AG08396 (cell line): ENCODE results near the gene ID4.
"Not testable (repeated sequence)": the region's sequence is repeated elsewhere in the genome, so short reads cannot be mapped to it uniquely, and the experiment has no call there.

Experiments used
- DNase-seq: peaks from one replicate; pipeline ENCODE4 v3.0.0; 2012; ENCODE audit warnings: low spot score, mixed read lengths

Gene ID4

DNA sequence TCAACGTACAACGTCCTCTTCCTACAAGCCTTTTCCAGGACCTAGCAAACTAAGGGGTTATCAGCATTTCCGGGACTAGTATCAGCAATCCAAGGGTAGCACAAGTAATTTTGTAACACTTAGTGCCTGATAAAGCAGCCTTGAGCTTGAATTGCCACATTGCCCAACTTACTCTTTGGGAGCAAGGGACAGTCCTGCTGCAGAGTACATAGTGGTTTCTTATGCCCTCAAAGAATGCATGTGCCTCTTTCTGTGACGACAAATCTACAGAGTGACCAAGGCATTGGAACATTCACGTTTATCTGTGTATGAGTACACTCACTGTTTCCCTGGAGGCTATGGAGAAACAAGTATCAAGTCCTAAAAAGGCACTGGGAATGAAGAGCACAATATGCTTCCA lies 3.2 kb upstream of the ID4 start:
- DNase-seq: no peak

DNA sequence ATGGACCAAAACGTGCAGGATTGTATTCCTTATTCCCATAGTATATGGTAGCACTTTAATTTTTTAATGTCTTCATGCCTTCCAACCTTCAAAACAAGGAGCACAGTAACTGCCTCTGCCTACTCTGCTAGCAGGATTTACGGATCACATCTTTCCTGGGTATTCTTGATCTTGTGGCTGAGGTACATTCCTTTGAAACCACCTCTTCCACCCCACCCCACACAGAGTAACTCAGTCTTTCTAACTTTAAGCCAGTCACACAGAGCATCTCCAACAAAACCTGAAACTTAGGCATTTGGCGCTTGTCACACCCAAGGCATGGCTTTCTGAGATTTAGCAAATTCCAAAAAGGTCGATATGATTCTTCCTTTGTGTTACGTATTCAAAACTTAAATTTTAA lies 2.3 kb upstream of the ID4 start:
- DNase-seq: no peak

DNA sequence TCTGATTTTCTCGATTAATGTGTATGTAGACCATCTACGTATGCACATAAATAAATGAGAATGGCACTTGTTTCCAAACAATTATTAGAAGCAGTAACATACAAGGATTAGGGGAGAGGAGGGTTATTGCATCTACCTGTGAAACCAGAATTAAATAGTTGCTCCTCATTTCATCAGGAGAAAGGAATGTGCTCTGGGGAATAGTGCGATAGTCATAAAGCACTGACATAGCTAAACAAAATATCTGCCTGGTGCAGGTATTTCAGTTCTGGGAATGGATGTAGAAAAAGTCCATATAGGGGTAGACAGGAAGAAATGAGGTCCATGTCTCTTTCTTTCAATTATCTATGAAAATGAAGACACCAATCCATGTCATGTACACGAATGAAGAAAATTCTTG lies 1.6 kb upstream of the ID4 start:
- no peak for DNase-seq

DNA sequence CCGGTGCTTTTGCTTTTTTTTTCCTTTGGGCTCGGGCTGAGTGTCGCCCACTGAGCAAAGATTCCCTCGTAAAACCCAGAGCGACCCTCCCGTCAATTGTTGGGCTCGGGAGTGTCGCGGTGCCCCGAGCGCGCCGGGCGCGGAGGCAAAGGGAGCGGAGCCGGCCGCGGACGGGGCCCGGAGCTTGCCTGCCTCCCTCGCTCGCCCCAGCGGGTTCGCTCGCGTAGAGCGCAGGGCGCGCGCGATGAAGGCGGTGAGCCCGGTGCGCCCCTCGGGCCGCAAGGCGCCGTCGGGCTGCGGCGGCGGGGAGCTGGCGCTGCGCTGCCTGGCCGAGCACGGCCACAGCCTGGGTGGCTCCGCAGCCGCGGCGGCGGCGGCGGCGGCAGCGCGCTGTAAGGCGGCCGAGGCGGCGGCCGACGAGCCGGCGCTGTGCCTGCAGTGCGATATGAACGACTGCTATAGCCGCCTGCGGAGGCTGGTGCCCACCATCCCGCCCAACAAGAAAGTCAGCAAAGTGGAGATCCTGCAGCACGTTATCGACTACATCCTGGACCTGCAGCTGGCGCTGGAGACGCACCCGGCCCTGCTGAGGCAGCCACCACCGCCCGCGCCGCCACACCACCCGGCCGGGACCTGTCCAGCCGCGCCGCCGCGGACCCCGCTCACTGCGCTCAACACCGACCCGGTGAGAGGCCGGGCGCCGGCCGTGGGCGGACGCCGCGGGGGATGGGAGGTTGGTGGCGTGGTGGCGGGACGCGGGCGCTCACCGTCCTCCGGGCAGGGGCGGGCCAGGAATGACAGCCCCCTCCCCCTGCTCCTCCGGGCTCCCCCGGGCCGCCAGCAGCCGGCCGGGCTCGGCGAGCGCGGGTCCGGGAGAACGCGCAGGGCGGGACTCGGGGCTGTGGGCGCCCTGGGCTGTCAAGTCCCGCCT lies 606 bp downstream of the ID4 start:
- DNase-seq: peak; percentile 58

DNA sequence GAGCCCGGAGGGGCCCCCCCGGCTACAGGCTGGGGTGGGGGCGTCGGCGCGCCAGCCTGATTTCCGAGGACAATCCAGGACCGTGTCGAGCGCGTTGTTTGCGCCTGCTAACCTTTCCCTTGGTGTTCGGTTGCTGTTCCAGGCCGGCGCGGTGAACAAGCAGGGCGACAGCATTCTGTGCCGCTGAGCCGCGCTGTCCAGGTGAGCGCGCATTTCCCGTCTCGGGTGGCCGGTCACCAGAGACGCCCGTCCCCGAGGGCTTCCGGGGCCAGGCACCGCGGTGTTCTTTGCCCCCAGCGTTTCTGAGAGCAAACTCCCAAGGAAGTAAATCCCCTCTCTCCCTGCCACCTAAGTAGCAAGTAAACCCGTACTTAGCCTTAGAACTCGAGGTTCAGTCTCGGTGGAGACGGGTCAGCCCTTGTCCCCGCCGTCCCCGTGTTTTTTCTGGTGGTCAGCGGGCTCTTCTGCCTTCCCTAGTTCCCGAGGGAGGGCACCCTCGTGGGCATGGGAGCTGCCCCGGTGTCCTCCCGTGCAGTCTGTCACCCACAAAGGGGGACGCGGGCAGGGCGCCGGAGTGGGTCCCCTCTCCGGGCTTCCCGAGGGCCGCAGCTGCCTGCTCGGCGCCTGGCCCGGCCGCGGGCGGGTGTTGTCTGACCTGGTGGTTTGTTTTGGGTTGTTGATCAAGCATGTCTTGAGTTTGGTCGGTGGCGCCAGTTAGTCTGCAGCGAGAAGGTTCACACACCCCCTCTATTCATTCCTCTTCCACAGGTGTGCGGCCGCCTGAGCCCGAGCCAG lies 1.5 kb downstream of the ID4 start:
- peak; percentile 44 for DNase-seq

GRCh38 chr6:19839237-19839546 lies 2.0 kb downstream of the ID4 start:
- no peak for DNase-seq

DNA sequence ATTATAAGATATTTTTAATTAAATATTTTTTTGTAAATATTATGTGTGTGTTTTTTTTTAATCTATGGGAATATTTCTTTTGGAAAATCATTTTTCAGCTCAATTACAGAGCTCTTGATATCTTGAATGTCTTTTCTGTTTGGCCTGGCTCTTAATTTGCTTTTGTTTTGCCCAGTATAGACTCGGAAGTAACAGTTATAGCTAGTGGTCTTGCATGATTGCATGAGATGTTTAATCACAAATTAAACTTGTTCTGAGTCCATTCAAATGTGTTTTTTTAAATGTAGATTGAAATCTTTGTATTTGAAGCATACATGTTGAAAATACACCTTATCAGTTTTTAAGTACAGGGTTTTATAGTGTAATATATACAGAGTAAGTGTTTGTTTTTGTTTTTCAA lies 2.6 kb downstream of the ID4 start:
- DNase-seq: no peak

DNA sequence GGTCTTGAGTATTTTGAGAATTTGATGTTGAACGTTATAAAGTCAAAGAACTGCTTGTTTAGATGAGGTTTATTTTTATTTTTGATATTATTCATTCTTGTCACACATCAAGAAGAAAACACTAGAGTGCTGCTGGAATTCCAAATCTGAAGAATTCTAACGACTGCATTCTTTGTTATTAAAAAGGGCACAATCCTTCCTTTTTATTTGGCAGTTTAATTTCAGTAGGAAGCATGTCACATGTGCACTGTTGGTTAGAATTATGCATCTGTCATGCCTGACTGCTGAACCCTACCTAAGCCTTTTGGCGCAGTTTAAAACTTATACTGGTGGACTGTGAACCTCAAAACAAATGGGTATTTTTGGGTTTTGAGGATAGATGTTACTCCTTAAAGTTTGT lies 4.0 kb downstream of the ID4 start:
- DNase-seq: no peak

- DNase-seq: no peak
Observed at GRCh38 chr6:19842030-19842615, 5.0 kb downstream of the ID4 start.

GRCh38 chr6:19844689-19845088 lies 7.5 kb downstream of the ID4 start:
- DNase-seq: no peak

DNA sequence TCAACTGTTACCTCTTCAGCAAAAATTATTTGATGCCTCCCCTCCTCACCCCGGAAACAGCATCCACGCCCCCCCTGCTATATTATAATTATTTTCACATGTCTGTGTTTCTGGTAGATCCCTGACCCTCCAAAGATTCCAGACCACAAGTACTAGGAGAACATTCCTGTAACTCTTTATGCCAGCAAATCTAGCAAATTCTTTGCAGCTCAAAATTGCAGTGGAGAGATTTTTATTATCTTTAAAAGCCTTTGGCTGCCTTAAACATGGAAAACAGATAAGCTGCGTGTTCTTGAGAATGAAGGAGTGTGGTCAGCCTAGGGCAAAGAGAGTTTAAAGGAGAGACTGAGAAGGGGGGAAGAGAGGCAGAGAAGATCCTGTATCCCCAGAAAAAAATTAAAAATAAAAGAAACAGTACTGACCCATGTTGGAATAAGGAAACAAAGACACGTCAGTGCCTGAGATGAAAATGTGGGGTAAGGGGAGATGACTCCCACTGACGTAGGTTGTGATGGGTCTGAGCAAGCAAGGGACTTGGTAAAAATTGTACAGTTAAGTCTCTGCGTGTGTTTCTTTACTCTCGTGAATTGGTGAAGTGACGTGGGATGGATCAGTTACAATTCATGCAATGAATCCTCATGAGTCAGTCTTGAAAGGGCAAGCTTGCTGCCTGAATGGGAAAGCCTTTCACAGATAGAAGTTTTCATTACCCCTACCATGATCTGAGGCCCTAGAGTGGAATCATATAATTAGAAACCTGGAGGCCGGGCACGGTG lies 8.3 kb downstream of the ID4 start:
- no peak for DNase-seq

GRCh38 chr6:19848465-19849029 lies 11.4 kb downstream of the ID4 start:
- DNase-seq: no peak

DNA sequence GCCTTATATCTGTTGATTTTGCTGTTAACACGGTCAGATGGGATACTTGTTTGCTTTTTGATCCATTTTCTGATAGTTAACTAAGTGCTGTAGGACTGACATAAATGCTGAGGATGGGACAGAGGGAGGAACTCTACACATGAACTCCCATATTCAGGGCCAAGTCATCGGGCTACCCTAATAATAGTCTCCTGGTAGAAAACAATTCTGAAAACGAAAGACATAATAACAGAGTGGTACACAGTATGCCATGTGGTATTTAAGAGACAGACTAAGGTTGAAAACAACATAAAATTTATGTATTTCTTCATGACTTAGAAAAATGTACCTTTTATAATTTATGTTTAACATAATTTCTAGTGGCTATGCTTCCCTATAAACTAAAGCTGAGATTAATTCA lies 12.0 kb downstream of the ID4 start:
- no peak for DNase-seq

DNA sequence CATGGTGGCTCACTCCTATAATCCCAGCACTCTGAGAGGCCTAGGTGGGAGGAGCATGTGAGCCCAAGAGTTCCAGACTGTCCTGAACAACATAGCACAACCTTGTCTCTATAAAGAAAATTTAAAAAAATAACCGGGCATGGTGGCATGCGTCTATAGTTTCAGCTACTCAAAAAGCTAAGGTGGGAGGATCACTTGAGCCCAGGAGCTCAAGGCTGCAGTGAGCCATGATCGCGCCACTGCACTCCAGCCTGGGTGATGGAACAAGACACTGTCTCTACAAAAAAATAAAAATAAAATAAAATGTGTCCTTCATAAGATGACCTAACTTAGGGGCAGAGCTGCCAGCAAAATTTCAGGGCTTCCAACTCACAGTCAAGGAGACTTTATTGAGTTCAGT lies 12.6 kb downstream of the ID4 start:
- no peak for DNase-seq

DNA sequence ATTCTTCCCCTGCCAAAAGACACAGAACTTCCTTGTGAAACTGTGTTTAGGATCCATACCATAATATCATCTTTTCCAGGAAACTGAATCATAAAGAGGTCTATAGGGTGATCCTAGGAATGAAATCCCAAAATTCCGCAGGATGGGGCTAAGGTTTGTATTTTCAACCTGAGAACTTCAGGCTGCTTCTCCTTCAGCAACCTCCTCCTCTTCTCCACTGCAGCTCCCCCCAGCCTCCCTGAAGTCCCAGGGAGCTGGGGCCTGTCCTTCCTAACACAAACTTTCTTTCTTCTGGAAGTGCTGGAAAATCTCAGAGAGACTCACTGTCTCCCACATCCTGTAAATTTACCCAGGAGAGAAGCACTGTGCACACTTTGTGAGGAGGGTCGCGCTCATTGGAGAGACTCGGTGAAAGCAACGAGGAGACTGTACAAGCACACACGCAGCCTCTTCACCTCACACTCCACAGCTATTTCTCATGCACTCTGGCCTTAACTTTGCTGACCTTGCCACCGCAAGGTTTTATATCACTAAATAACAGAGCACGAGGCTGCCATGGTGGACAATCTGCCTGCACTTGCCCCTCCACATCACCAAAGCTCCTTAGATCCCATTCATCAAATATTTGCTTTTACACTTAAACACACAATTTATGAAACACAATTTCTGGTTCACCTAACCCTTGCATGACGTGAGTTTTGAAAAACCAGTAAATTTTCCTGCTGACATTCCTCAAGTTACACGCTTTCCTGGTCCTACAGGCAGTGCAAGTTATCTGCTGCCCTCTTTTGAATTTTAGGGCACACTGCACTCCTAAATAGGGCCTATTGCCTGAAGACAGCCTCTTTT lies 14.3 kb downstream of the ID4 start:
- DNase-seq: peak; percentile 92

DNA sequence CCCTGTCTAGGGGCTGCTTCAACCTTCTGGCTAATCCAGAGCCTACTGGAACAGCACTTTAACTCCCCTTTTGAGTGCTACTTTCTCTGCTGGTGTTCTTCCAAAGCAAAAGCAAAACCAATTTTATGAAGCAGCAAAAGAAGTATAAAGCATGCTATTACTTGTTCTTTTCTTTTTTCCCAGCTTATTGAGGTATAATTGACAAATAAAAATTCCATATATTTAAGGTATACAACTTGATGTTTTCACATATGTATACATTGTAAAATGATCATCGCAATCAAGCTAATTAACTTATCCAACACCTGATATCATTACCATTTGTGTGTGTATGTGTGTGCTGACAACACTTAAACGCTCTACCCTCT lies 14.9 kb downstream of the ID4 start:
- DNase-seq: no peak

GRCh38 chr6:19852927-19853326 lies 15.8 kb downstream of the ID4 start:
- no peak for DNase-seq

DNA sequence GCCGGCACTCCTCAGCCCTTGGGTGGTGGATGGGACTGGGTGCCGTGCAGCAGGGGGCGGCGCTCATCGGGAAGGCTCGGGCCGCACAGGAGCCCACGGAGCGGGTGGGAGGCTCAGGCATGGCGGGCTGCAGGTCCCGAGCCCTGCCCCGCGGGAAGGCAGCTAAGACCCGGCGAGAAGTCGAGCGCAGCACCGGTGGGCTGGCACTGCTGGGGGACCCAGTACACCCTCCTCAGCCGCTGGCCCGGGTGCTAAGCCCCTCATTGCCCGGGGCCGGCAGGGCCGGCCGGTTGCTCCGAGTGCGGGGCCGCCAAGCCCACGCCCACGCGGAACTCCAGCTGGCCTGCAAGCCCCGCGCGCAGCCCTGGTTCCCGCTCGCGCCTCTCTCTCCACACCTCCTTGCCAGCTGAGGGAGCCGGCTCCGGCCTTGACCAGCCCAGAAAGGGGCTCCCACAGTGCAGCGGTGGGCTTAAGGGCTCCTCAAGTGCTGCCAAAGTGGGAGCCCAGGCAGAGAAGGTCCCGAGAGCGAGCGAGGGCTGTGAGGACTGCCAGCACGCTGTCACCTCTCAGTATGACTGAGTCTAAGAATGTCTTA lies 17.3 kb downstream of the ID4 start:
- DNase-seq: not testable (repeated sequence)

GRCh38 chr6:19855536-19855935 lies 18.4 kb downstream of the ID4 start:
- no peak for DNase-seq

GRCh38 chr6:19857139-19857538 lies 20.0 kb downstream of the ID4 start:
- DNase-seq: no peak

- no peak for DNase-seq
Observed at GRCh38 chr6:19857703-19858102, 20.5 kb downstream of the ID4 start.
